Measurements from ENCODE around the gene PIR. TPM values are rescaled to one million over a fixed set of nuclear protein-coding genes. Genes with fewer than 3 reads are reported as not detected.

Gene PIR
- total and polyA plus RNA-seq, 2 donors = 15.0 to 27.8 TPM

GRCh38 chrX:15504661-15505060 lies 11.5 kb upstream of the PIR start:
- WGBS = 79% methylated on average over 1 of the region's 1 CpG
- H3K36me3 ChIP-seq (ENCODE audit: insufficient read depth) = no peaks in the 10 kb centered on the region
- no peak overlapping the region for H3K4me3 ChIP-seq (ENCODE audit: low read depth, low read length)
- no peaks in the 10 kb centered on the region for H3K4me1 ChIP-seq (ENCODE audit: insufficient read depth)
- DNase-seq (ENCODE audit: extremely low spot score) = no peak
- H3K27ac ChIP-seq (ENCODE audit: low read depth) = no peak overlapping the region

GRCh38 chrX:15501506-15501905 lies 8.4 kb upstream of the PIR start:
- WGBS = 91% methylated on average over 9 of the region's 9 CpGs
- Histone ChIP-seq H3K4me3 (ENCODE audit: low read depth, low read length) (no peak overlapping the region), H3K4me1 (ENCODE audit: insufficient read depth) (no peaks in the 10 kb centered on the region), H3K36me3 (ENCODE audit: insufficient read depth) (no peaks in the 10 kb centered on the region), H3K27ac (ENCODE audit: low read depth) (no peak overlapping the region)
- no peak for DNase-seq (ENCODE audit: extremely low spot score)

GRCh38 chrX:15500497-15500966 lies 7.4 kb upstream of the PIR start, which contains the start of gene BMX:
BMX (plus strand) TSS chrX:15500807; CDS start chrX:15508354, 7,547 bp downstream.
- Histone ChIP-seq H3K4me1 (ENCODE audit: insufficient read depth) (no peaks in the 10 kb centered on the region), H3K27ac (ENCODE audit: low read depth) (no peak within 1 kb of the TSS), H3K4me3 (ENCODE audit: low read depth, low read length) (no peak within 1 kb of the TSS), H3K36me3 (ENCODE audit: insufficient read depth) (no peaks in the 10 kb centered on the region)
- 62% methylated on average over 18 of the region's 18 CpGs for WGBS
- DNase-seq (ENCODE audit: extremely low spot score) = no peak

GRCh38 chrX:15499976-15500375 lies 6.8 kb upstream of the PIR start:
- no peaks in the 10 kb centered on the region for H3K4me1 ChIP-seq (ENCODE audit: insufficient read depth)
- 66% methylated on average over 3 of the region's 3 CpGs for WGBS
- DNase-seq (ENCODE audit: extremely low spot score) = no peak
- no peak overlapping the region for H3K27ac ChIP-seq (ENCODE audit: low read depth)
- no peaks in the 10 kb centered on the region for H3K36me3 ChIP-seq (ENCODE audit: insufficient read depth)
- no peak overlapping the region for H3K4me3 ChIP-seq (ENCODE audit: low read depth, low read length)

DNA sequence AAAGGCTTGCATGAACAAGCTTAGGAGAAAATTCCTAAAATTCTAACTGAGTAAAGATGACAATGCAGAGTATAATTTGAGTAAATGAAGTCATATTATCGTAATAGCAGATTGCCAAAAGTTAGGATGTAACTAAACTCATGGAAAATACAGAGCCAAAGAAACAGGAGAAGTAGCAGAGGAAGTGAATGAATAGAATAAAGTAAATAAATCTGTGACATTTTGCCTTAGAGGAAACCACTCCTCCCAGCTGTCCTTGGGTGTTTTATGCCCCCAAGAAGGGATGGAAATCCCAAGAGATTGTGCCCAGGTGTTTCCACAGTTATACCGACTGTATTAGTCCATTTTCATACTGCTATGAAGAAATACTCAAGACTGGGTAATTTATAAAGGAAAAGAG lies 5.6 kb upstream of the PIR start:
- H3K36me3 ChIP-seq (ENCODE audit: insufficient read depth) = no peaks in the 10 kb centered on the region
- WGBS = 73% methylated on average over 2 of the region's 2 CpGs
- DNase-seq (ENCODE audit: extremely low spot score) = no peak
- H3K4me1 ChIP-seq (ENCODE audit: insufficient read depth) = no peaks in the 10 kb centered on the region
- no peak overlapping the region for H3K27ac ChIP-seq (ENCODE audit: low read depth)
- no peak overlapping the region for H3K4me3 ChIP-seq (ENCODE audit: low read depth, low read length)

- no peak for DNase-seq (ENCODE audit: extremely low spot score)
- H3K27ac ChIP-seq (ENCODE audit: low read depth) = no peak overlapping the region
- WGBS = 33% methylated on average over 4 of the region's 4 CpGs
- no peaks in the 10 kb centered on the region for H3K36me3 ChIP-seq (ENCODE audit: insufficient read depth)
- no peak overlapping the region for H3K4me3 ChIP-seq (ENCODE audit: low read depth, low read length)
- no peaks in the 10 kb centered on the region for H3K4me1 ChIP-seq (ENCODE audit: insufficient read depth)
Measured at GRCh38 chrX:15497865-15498264, 4.7 kb upstream of the PIR start.

- no peak for DNase-seq (ENCODE audit: extremely low spot score)
- no peak overlapping the region for H3K4me3 ChIP-seq (ENCODE audit: low read depth, low read length)
- WGBS = 39% methylated on average over 4 of the region's 4 CpGs
- no peaks in the 10 kb centered on the region for H3K36me3 ChIP-seq (ENCODE audit: insufficient read depth)
- H3K4me1 ChIP-seq (ENCODE audit: insufficient read depth) = no peaks in the 10 kb centered on the region
- no peak overlapping the region for H3K27ac ChIP-seq (ENCODE audit: low read depth)
Measured at GRCh38 chrX:15496824-15497223, 3.7 kb upstream of the PIR start.

- WGBS = 88% methylated on average over 4 of the region's 4 CpGs
Measured at GRCh38 chrX:15495801-15496200, 2.7 kb upstream of the PIR start.

GRCh38 chrX:15492469-15492868 lies 664 bp downstream of the PIR start:
- no peak for DNase-seq (ENCODE audit: extremely low spot score)
- Histone ChIP-seq H3K36me3 (ENCODE audit: insufficient read depth) (no peaks in the 10 kb centered on the region), H3K4me3 (ENCODE audit: low read depth, low read length) (peak overlapping the region; percentile 59), H3K4me1 (ENCODE audit: insufficient read depth) (no peaks in the 10 kb centered on the region), H3K27ac (ENCODE audit: low read depth) (peak overlapping the region; percentile 50)
- 72% methylated on average over 5 of the region's 5 CpGs for whole genome bisulfite sequencing

More at GRCh38 chrX:15495801-15496200, 2.7 kb upstream of the PIR start:
- Histone ChIP-seq H3K4me3 (ENCODE audit: low read depth, low read length) (no peak overlapping the region), H3K36me3 (ENCODE audit: insufficient read depth) (no peaks in the 10 kb centered on the region), H3K4me1 (ENCODE audit: insufficient read depth) (no peaks in the 10 kb centered on the region), H3K27ac (ENCODE audit: low read depth) (no peak overlapping the region)
- DNase-seq (ENCODE audit: extremely low spot score) = no peak

- Histone ChIP-seq H3K4me1 (ENCODE audit: insufficient read depth) (no peaks in the 10 kb centered on the region), H3K4me3 (ENCODE audit: low read depth, low read length) (no peak overlapping the region), H3K36me3 (ENCODE audit: insufficient read depth) (no peaks in the 10 kb centered on the region), H3K27ac (ENCODE audit: low read depth) (no peak overlapping the region)
- DNase-seq (ENCODE audit: extremely low spot score) = no peak
- 97% methylated on average over 2 of the region's 2 CpGs for WGBS
Measured at GRCh38 chrX:15483891-15484290, 9.2 kb downstream of the PIR start.

DNA sequence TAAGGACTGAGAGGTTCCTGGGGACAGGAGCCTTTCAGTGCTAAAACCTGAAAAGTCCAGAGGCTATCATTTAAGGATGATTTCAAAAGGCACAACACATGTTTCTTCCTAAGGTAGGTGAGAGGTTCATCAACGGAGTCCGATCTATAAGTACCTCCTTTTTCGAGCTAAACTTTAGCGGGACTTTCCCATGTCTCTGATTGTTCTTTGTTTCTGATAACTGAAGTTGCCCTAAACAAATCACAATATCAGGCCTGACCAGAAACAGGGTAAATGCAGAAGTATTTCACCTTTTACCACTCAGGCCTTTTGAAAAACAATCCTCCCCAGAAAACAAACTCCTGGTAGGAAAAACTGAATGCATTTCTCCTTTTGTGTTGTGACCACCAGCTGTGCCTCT lies 17.6 kb downstream of the PIR start:
- H3K4me1 ChIP-seq (ENCODE audit: insufficient read depth) = no peaks in the 10 kb centered on the region

DNA sequence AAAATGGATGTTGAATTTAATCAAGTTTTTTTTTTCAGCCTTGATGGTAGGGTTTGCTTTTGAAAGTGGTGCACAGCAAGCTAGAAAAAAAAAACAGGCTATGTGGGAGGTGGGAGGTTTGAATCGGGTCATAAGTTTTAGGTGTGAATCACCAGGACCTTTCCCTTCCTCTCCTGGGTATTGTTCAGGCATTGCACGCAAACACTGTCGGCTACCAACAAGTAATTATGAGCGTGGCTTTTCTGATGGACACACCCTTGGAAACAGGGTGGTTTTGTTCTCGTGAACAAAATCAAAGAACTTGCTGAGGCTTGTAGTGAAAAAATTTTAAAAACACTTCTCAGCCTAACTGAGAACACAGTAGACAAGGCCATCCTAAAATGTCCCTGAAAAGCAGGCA lies 18.1 kb downstream of the PIR start:
- Histone ChIP-seq H3K36me3 (ENCODE audit: insufficient read depth) (no peaks in the 10 kb centered on the region), H3K4me3 (ENCODE audit: low read depth, low read length) (no peak overlapping the region), H3K27ac (ENCODE audit: low read depth) (no peak overlapping the region), H3K4me1 (ENCODE audit: insufficient read depth) (no peaks in the 10 kb centered on the region)
- DNase-seq (ENCODE audit: extremely low spot score) = no peak
- 75% methylated on average over 5 of the region's 5 CpGs for WGBS

More for the DNA sequence above, 17.6 kb downstream of the PIR start:
- DNase-seq (ENCODE audit: extremely low spot score) = no peak
- Histone ChIP-seq H3K27ac (ENCODE audit: low read depth) (peak overlapping the region; percentile 50), H3K36me3 (ENCODE audit: insufficient read depth) (no peaks in the 10 kb centered on the region), H3K4me3 (ENCODE audit: low read depth, low read length) (no peak overlapping the region)
- 80% methylated on average over 4 of the region's 4 CpGs for WGBS

DNA sequence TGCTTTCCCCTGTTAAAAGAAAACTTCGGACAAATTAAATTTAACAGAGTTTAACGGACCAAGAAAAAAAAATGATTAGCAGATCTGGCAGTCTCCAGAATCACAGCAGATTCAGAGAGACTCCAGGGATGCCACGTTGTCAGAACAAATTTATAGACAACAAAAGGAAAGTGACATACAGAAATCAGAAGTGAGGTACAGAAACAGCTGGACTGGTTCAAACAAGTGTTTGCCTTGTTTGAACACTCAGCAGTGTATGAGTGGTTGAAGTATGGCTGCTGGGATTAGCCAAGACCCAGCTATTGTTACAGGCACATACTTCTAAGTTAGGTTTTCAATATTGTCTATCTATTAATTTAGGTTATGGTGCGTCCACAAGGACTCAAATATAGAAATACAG lies 19.1 kb downstream of the PIR start:
- Histone ChIP-seq H3K4me1 (ENCODE audit: insufficient read depth) (no peaks in the 10 kb centered on the region), H3K27ac (ENCODE audit: low read depth) (no peak overlapping the region), H3K36me3 (ENCODE audit: insufficient read depth) (no peaks in the 10 kb centered on the region), H3K4me3 (ENCODE audit: low read depth, low read length) (no peak overlapping the region)
- no peak for DNase-seq (ENCODE audit: extremely low spot score)
- 88% methylated on average over 4 of the region's 4 CpGs for WGBS

GRCh38 chrX:15472531-15472930 lies 20.6 kb downstream of the PIR start:
- Histone ChIP-seq H3K36me3 (ENCODE audit: insufficient read depth) (no peaks in the 10 kb centered on the region), H3K4me1 (ENCODE audit: insufficient read depth) (no peaks in the 10 kb centered on the region), H3K27ac (ENCODE audit: low read depth) (no peak overlapping the region), H3K4me3 (ENCODE audit: low read depth, low read length) (no peak overlapping the region)
- no peak for DNase-seq (ENCODE audit: extremely low spot score)

DNA sequence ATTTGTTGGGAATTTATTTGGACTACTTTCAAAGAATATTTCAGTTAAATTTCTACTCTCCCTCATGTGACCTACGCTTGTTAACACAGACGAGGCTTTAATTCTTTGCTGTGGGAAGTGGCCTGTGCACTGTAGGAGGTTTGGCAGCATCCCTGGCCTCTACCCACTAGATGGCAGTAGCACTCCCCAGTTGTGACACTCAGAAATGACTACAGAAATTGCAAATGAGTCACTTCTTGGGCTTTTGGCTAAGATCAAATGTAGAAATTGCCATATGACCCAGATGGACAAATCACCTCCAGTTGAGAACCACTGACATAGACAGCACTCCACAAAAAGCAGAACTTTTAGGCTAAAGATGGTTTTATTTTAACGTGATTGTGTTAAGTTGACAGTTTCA lies 22.1 kb downstream of the PIR start:
- Histone ChIP-seq H3K36me3 (ENCODE audit: insufficient read depth) (no peaks in the 10 kb centered on the region), H3K4me1 (ENCODE audit: insufficient read depth) (no peaks in the 10 kb centered on the region), H3K27ac (ENCODE audit: low read depth) (no peak overlapping the region), H3K4me3 (ENCODE audit: low read depth, low read length) (no peak overlapping the region)
- 30% methylated on average over 3 of the region's 3 CpGs for WGBS
- no peak for DNase-seq (ENCODE audit: extremely low spot score)

All from urinary bladder (tissue), 4 donors.